K562 (cell line): ENCODE results near the gene NEDD4L. TPM values are rescaled to one million over a fixed set of nuclear protein-coding genes. Genes with fewer than 3 reads are reported as not detected.

ENCODE experiments used
- ATAC-seq: fragments of 200-7000 bp; cut with Tn5 transposase; 3 replicates; pipeline ENCODE4 v1.9.1; 2020; ENCODE audit warnings: moderate library complexity
- BruUV-seq: library from RNA; stranded (reverse); fragments of 400-500 nt; replicated peaks from 2 replicates; lab custom pipeline; 2021; lab: Mats Ljungman, UMichigan
- CTCF ChIA-PET: fragments of 300-600 bp; formaldehyde crosslinking; extraction: SDS; loops from one replicate; lab custom pipeline; 2021; ENCODE audit warnings: low intra/inter-chr PET ratio; lab: Yijun Ruan, JAX
- POLR2A ChIA-PET: fragments of 300-600, 350-650 bp; sonication (Branson Sonifier 250); formaldehyde crosslinking; extraction: SDS; loops from one replicate; lab custom pipeline; 2021; ENCODE audit warnings: antibody characterized with exemption, inconsistent platforms; lab: Yijun Ruan, JAX
- DNase-seq, 4 experiments: peaks; one replicate each; pipeline versions ENCODE4 v3.0.0 to v3.0.0-alpha.2; 2011 to 2018; ENCODE audit warnings: low spot score in 3 of 4, mixed read lengths in 3 of 4; ENCODE audit errors: extremely low read depth in 1 of 4
- FAIRE-seq: peaks from 2 replicates; lab custom pipeline; 2011; peaks lifted over from hg19 to GRCh38; lab: Jason Lieb, UNC
- H2AFZ ChIP-seq: 2 replicates; pipeline ENCODE4 v1.6.0; 2011; ENCODE audit warnings: low read depth, low read length, control low read depth, inconsistent platforms
- H3K27ac ChIP-seq: fragments of 200-600 bp; 3 replicates; pipeline ENCODE4 v1.8.0; 2011; ENCODE audit warnings: low read depth, mild to moderate bottlenecking, control low read depth, inconsistent platforms, low read length, moderate library complexity, mixed read lengths; ENCODE audit errors: extremely low read depth
- H3K27me3 ChIP-seq, 2 experiments: fragments of 300-600 bp in 1 of 2; 2 replicates in 1 of 2; 3 replicates in 1 of 2; pipeline versions ENCODE4 v1.6.0 to v1.8.0; 2011; ENCODE audit warnings: inconsistent platforms in 2 of 2, low read length in 2 of 2, mild to moderate bottlenecking in 1 of 2, mixed read lengths in 1 of 2, moderate library complexity in 1 of 2; ENCODE audit not compliant: control insufficient read depth in 2 of 2, insufficient read depth in 2 of 2
- H3K36me3 ChIP-seq: fragments of 300-600 bp; 3 replicates; pipeline ENCODE4 v1.8.0; 2011; ENCODE audit warnings: mild to moderate bottlenecking, low read length, inconsistent platforms; ENCODE audit not compliant: control insufficient read depth, insufficient read depth
- H3K4me1 ChIP-seq, 2 experiments: fragments of 200-600 bp in 1 of 2; replicated peaks in 1 of 2; 2 replicates in 1 of 2; 3 replicates in 1 of 2; pipeline versions ENCODE4 v1.5.1 to v1.8.0; 2011; ENCODE audit warnings: inconsistent platforms in 2 of 2, low read length in 2 of 2, mild to moderate bottlenecking in 1 of 2, mixed read lengths in 1 of 2, moderate library complexity in 1 of 2; ENCODE audit not compliant: control insufficient read depth in 2 of 2, insufficient read depth in 2 of 2
- H3K4me2 ChIP-seq: 2 replicates; pipeline ENCODE4 v1.6.1; 2011; ENCODE audit warnings: low read length, control low read depth, inconsistent platforms, mixed read lengths; ENCODE audit not compliant: insufficient read depth
- H3K4me3 ChIP-seq: fragments of 200-600 bp; sonication (generic), shearing (Covaris generic); 2 replicates; pipeline ENCODE4 v1.5.1; 2016; ENCODE audit warnings: control low read depth, inconsistent platforms
- H3K79me2 ChIP-seq: fragments of 200-600 bp; 3 replicates; pipeline ENCODE4 v1.8.0; 2011; ENCODE audit warnings: low read length, inconsistent platforms; ENCODE audit not compliant: control insufficient read depth, insufficient read depth
- H3K9ac ChIP-seq, 2 experiments: 2 replicates each; pipeline versions ENCODE4 v1.6.0 to v1.6.1; 2011; ENCODE audit warnings: low read depth in 2 of 2, low read length in 2 of 2, control low read depth in 1 of 2, inconsistent platforms in 1 of 2, mild to moderate bottlenecking in 1 of 2, mixed read lengths in 1 of 2; ENCODE audit not compliant: insufficient read depth in 1 of 2
- H3K9me1 ChIP-seq: one replicate; pipeline ENCODE4 v1.6.0; 2011; ENCODE audit warnings: inconsistent platforms, mild to moderate bottlenecking, low read length, moderate library complexity; ENCODE audit not compliant: control insufficient read depth, insufficient read depth
- H3K9me3 ChIP-seq: replicated peaks from 2 replicates; pipeline ENCODE4 v1.5.1; 2011; ENCODE audit warnings: low read depth, low read length, inconsistent platforms; ENCODE audit not compliant: control insufficient read depth, insufficient read depth
- H4K20me1 ChIP-seq: replicated peaks from 2 replicates; pipeline ENCODE4 v1.6.1; 2011; ENCODE audit warnings: low read length, inconsistent platforms, mixed read lengths; ENCODE audit not compliant: control insufficient read depth, insufficient read depth
- EP300 ChIP-seq: IDR thresholded peaks from 2 replicates; pipeline ENCODE4 v1.6.1; 2012; ENCODE audit warnings: low read length, improper control_type of control experiment
- FOXJ2 ChIP-seq: fragments of 200-800 bp; sonication (Bioruptor generic); IDR thresholded peaks from 2 replicates; pipeline ENCODE4 v1.6.1; 2016; ENCODE audit warnings: missing genetic modification characterization, missing compliant biosample characterization
- HIVEP1 ChIP-seq: fragments of 250-450 bp; sonication (Bioruptor Pico); IDR thresholded peaks from 2 replicates; pipeline ENCODE4 v1.4.0; 2020; ENCODE audit warnings: mild to moderate bottlenecking
- KAT2B ChIP-seq: IDR thresholded peaks from one replicate; pipeline ENCODE4 v1.6.1; 2012; ENCODE audit warnings: low read depth, mild to moderate bottlenecking, control low read depth, inconsistent platforms, low read length, moderate library complexity
- L3MBTL2 ChIP-seq: fragments of 450-650 bp; IDR thresholded peaks from 2 replicates; pipeline ENCODE4 v1.6.1; 2016; ENCODE audit warnings: mild to moderate bottlenecking, moderate library complexity
- REST ChIP-seq, 2 experiments: fragments of 450-650 bp; formaldehyde crosslinking in 1 of 2; IDR thresholded peaks; 2 replicates each; pipeline versions ENCODE4 v1.4.0 to v1.6.1; 2014 to 2020; ENCODE audit warnings: mild to moderate bottlenecking in 2 of 2, borderline replicate concordance in 1 of 2, low read depth in 1 of 2
- USF2 ChIP-seq: sonication (generic); formaldehyde crosslinking; IDR thresholded peaks from 2 replicates; pipeline ENCODE4 v1.5.0; 2020; ENCODE audit warnings: missing genetic modification reagents
- WGBS: fragments of 100-300 bp; shearing (Covaris generic); methylation state at CpG from one replicate; pipeline ENCODE4 v1.1.6; 2016; ENCODE audit warnings: low coverage, mixed read lengths; ENCODE audit not compliant: insufficient coverage; ENCODE audit errors: missing lambda C conversion rate; 5-methylcytosine and 5-hydroxymethylcytosine counted together
- in situ Hi-C: fragments of 300-500 bp; cut with MboI; formaldehyde crosslinking; loops from 4 replicates; pipeline ENCODE4 v1.15.0; 2018; ENCODE audit warnings: inconsistent platforms, mixed read lengths
- intact Hi-C: fragments of 100-400 bp; cut with micrococcal nuclease; formaldehyde crosslinking; loops from 2 replicates; pipeline ENCODE4 v1.14.2; 2022
- polyA plus RNA-seq, 8 experiments: library from polyadenylated mRNA; depleted of rRNA in 4 of 8; stranded (reverse) in 5 of 8; unstranded in 3 of 8; fragments of >200 nt; fragmentation: Nextera tagmentation in 2 of 8; fragmentation: Illumina TruSeq in 1 of 8; extraction: Ambion mirVana in 2 of 8; extraction: Trizol in 1 of 8; gene quantifications; 2 replicates each; pipeline versions ENCODE4 v1.2.1 to v1.2.3, GENCODE V29; 2011 to 2014; ENCODE audit warnings: inconsistent platforms in 1 of 8, missing spikeins in 1 of 8
- total RNA-seq, 7 experiments: library from RNA; depleted of rRNA in 6 of 7; stranded (reverse); fragments of >200 nt in 6 of 7; fragmentation: Illumina TruSeq in 2 of 7; extraction: Trizol in 2 of 7; gene quantifications; 2 replicates each; pipeline versions ENCODE4 v1.2.1 to v1.2.3, GENCODE V29; 2011 to 2021; ENCODE audit warnings: low replicate concordance in 1 of 7
- TF ChIP-seq, protein P1 (sequence below): sonication (generic); formaldehyde crosslinking; IDR thresholded peaks from 2 replicates; pipeline ENCODE4 v1.8.0; 2022; ENCODE audit warnings: missing genetic modification reagents, mild to moderate bottlenecking, borderline replicate concordance
- TF ChIP-seq, protein P2 (sequence below): fragments of 250-450 bp; sonication (Bioruptor Pico); IDR thresholded peaks from 2 replicates; pipeline ENCODE4 v1.8.0; 2021; ENCODE audit warnings: moderate library complexity, mild to moderate bottlenecking, inconsistent platforms
- TF ChIP-seq, protein P3 (sequence below): sonication (generic); formaldehyde crosslinking; IDR thresholded peaks from 2 replicates; pipeline ENCODE4 v1.8.0; 2022; ENCODE audit warnings: mild to moderate bottlenecking, missing genetic modification reagents

Gene NEDD4L
- total and polyA plus RNA-seq, 9 of the 15 experiments (the other 6 are each of a cell fraction or from before 2014, with no cell fraction given), result 8.1 to 33.4 (median 19.9) TPM

- 76% methylated on average over 9 of the region's 12 CpGs for WGBS
- no peak for TF ChIP-seq REST (IDR thresholded peaks at IDR 0.05; ENCODE audit: borderline replicate concordance)
- no peak for TF ChIP-seq REST (CRISPR knock-in tag; IDR thresholded peaks at IDR 0.05; ENCODE audit: low read depth)
- TF ChIP-seq, protein P1, sequence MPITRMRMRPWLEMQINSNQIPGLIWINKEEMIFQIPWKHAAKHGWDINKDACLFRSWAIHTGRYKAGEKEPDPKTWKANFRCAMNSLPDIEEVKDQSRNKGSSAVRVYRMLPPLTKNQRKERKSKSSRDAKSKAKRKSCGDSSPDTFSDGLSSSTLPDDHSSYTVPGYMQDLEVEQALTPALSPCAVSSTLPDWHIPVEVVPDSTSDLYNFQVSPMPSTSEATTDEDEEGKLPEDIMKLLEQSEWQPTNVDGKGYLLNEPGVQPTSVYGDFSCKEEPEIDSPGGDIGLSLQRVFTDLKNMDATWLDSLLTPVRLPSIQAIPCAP, result no peak
- TF ChIP-seq USF2 (CRISPR knock-in tag), result no peak
- TF ChIP-seq, protein P2, sequence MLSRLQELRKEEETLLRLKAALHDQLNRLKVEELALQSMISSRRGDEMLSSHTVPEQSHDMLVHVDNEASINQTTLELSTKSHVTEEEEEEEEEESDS, result no peak
- TF ChIP-seq HIVEP1, result no peak
- no peak for TF ChIP-seq KAT2B
- no peak for TF ChIP-seq L3MBTL2
- TF ChIP-seq, protein P3, sequence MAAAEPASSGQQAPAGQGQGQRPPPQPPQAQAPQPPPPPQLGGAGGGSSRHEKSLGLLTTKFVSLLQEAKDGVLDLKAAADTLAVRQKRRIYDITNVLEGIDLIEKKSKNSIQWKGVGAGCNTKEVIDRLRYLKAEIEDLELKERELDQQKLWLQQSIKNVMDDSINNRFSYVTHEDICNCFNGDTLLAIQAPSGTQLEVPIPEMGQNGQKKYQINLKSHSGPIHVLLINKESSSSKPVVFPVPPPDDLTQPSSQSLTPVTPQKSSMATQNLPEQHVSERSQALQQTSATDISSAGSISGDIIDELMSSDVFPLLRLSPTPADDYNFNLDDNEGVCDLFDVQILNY, result no peak
- TF ChIP-seq EP300, result no peak
- no peak for TF ChIP-seq FOXJ2
Measured at GRCh38 chr18:58394602-58395425, 350.8 kb downstream of the NEDD4L start.

More at GRCh38 chr18:58394602-58395425, 350.8 kb downstream of the NEDD4L start:
- H3K79me2 ChIP-seq, result no peaks in the 10 kb centered on the region
- H4K20me1 ChIP-seq, result no peaks in the 10 kb centered on the region
- DNase-seq (no peak), FAIRE-seq (no peak), ATAC-seq (no peak)
- H3K9ac ChIP-seq, result no peak overlapping the region
- H3K9me3 ChIP-seq, result no peaks in the 10 kb centered on the region
- no peaks in the 10 kb centered on the region for H3K27me3 ChIP-seq
- BruUV-seq, result no TSS peak
- CTCF ChIA-PET, result no interaction called here
- H3K27ac ChIP-seq, result no peak overlapping the region
- POLR2A ChIA-PET, result interaction anchor here (0.5 to 1.1 kb wide), 2 partner anchors 13 to 696 kb away, joined by 3 to 6 read pairs; no protein-coding TSS in a partner anchor
- peaks cover 29% of the 10 kb centered on the region; the same call in 2 of the 3 replicates for H3K36me3 ChIP-seq
- H3K4me3 ChIP-seq, result no peak overlapping the region
- H3K4me2 ChIP-seq, result no peak overlapping the region
- H2AFZ ChIP-seq, result no peak overlapping the region
- H3K4me1 ChIP-seq, result no peaks in the 10 kb centered on the region
- intact Hi-C loops, result no loop called here
- H3K9me1 ChIP-seq, result peaks cover 2% of the 10 kb centered on the region
- in situ Hi-C loops, result no loop called here
